SK-N-SH (cell line): Measurements from ENCODE around the gene TCTN2. TPM values are rescaled to one million over a fixed set of nuclear protein-coding genes. Genes with fewer than 3 reads are reported as not detected.

ENCODE experiments used
- CTCF ChIA-PET: fragments of 300-600, 350-600 bp; formaldehyde crosslinking; extraction: SDS; loops from one replicate; lab custom pipeline; 2021; lab: Yijun Ruan, JAX
- POLR2A ChIA-PET: fragments of 350-600 bp; sonication (Branson Sonifier 250); formaldehyde crosslinking; extraction: SDS; loops from one replicate; lab custom pipeline; 2020; ENCODE audit warnings: antibody characterized with exemption, inconsistent platforms; lab: Yijun Ruan, JAX
- DNase-seq: peaks from one replicate; pipeline ENCODE4 v3.0.0; 2012
- H2AFZ ChIP-seq: fragments of 200-600 bp; sonication (generic); 2 replicates; pipeline ENCODE4 v1.8.1; 2016; ENCODE audit warnings: antibody characterized with exemption, mild to moderate bottlenecking, low read depth
- H3F3A ChIP-seq: fragments of 200-600 bp; sonication (generic); replicated peaks from 2 replicates; pipeline ENCODE3; 2016; ENCODE audit warnings: antibody characterized with exemption, mild to moderate bottlenecking; ENCODE audit not compliant: insufficient read depth
- H3K27ac ChIP-seq, 2 experiments: fragments of 200-500 bp in 1 of 2; fragments of 200-600 bp in 1 of 2; sonication (Bioruptor generic) in 1 of 2; sonication (generic), shearing (Covaris generic) in 1 of 2; 2 replicates each; pipeline versions ENCODE4 v1.5.1 to v1.6.1; 2014 to 2016; ENCODE audit warnings: low read depth in 2 of 2, inconsistent platforms in 1 of 2, low read length in 1 of 2, mild to moderate bottlenecking in 1 of 2, mixed read lengths in 1 of 2
- H3K27me3 ChIP-seq: fragments of 200-600 bp; sonication (generic), shearing (Covaris generic); 2 replicates; pipeline ENCODE4 v1.6.1; 2016; ENCODE audit warnings: mixed run types; ENCODE audit not compliant: insufficient read depth
- H3K36me3 ChIP-seq, 2 experiments: fragments of 200-500 bp in 1 of 2; fragments of 200-600 bp in 1 of 2; sonication (Bioruptor generic) in 1 of 2; sonication (generic) in 1 of 2; replicated peaks in 1 of 2; 2 replicates each; pipeline versions ENCODE3 to v1.5.1; 2014 to 2016; ENCODE audit warnings: low read length in 1 of 2, mild to moderate bottlenecking in 1 of 2; ENCODE audit not compliant: insufficient read depth in 2 of 2, control insufficient read depth in 1 of 2
- H3K4me1 ChIP-seq, 2 experiments: fragments of 200-500 bp in 1 of 2; fragments of 200-600 bp in 1 of 2; sonication (Bioruptor generic) in 1 of 2; sonication (generic), shearing (Covaris generic) in 1 of 2; 2 replicates each; pipeline versions ENCODE4 v1.5.1 to v1.6.1; 2014 to 2016; ENCODE audit warnings: low read depth in 1 of 2, low read length in 1 of 2, mixed run types in 1 of 2; ENCODE audit not compliant: insufficient read depth in 2 of 2, control insufficient read depth in 1 of 2
- H3K4me2 ChIP-seq: fragments of 200-600 bp; sonication (generic), shearing (Covaris generic); 2 replicates; pipeline ENCODE4 v1.6.1; 2017; ENCODE audit warnings: mixed run types
- H3K4me3 ChIP-seq, 2 experiments: fragments of 200-500 bp in 1 of 2; fragments of 200-600 bp in 1 of 2; sonication (Bioruptor generic) in 1 of 2; sonication (generic), shearing (Covaris generic) in 1 of 2; 2 replicates each; pipeline versions ENCODE4 v1.5.1 to v1.8.1; 2014 to 2016; ENCODE audit warnings: low read depth in 2 of 2, inconsistent platforms in 1 of 2, low read length in 1 of 2, mild to moderate bottlenecking in 1 of 2, mixed read lengths in 1 of 2, moderate library complexity in 1 of 2
- H3K79me2 ChIP-seq: fragments of 200-600 bp; sonication (generic); 2 replicates; pipeline ENCODE4 v1.8.1; 2017; ENCODE audit warnings: mild to moderate bottlenecking; ENCODE audit not compliant: insufficient read depth
- H3K9ac ChIP-seq: fragments of 200-600 bp; sonication (generic); 2 replicates; pipeline ENCODE4 v1.6.1; 2017; ENCODE audit warnings: mixed run types
- H3K9me2 ChIP-seq: fragments of 200-600 bp; sonication (generic); 2 replicates; pipeline ENCODE4 v1.6.1; 2017; ENCODE audit warnings: mixed run types
- H3K9me3 ChIP-seq: fragments of 200-600 bp; sonication (generic); 2 replicates; pipeline ENCODE4 v1.6.1; 2017; ENCODE audit warnings: mixed run types, mild to moderate bottlenecking, moderate library complexity
- H4K20me1 ChIP-seq: fragments of 200-600 bp; sonication (generic); 2 replicates; pipeline ENCODE4 v1.6.1; 2017; ENCODE audit warnings: mild to moderate bottlenecking, mixed run types; ENCODE audit not compliant: insufficient read depth
- CHD2 ChIP-seq: fragments of 150-350 bp; IDR thresholded peaks from 2 replicates; pipeline ENCODE4 v1.6.1; 2018; ENCODE audit warnings: low read length; ENCODE audit not compliant: partially characterized antibody
- ELF1 ChIP-seq: IDR thresholded peaks from 2 replicates; pipeline ENCODE4 v1.4.0; 2012
- EP300 ChIP-seq, 2 experiments: IDR thresholded peaks; 2 replicates each; pipeline versions ENCODE4 v1.4.0 to v1.6.1; 2012; ENCODE audit warnings: borderline replicate concordance in 1 of 2, low read depth in 1 of 2, low read length in 1 of 2
- FOSL2 ChIP-seq: IDR thresholded peaks from 2 replicates; pipeline ENCODE4 v1.4.0; 2012; ENCODE audit warnings: low read depth, mild to moderate bottlenecking, moderate library complexity, borderline replicate concordance
- FOXM1 ChIP-seq: IDR thresholded peaks from 2 replicates; pipeline ENCODE4 v1.4.0; 2012; ENCODE audit warnings: low read depth, mild to moderate bottlenecking
- GATA2 ChIP-seq: sonication (generic); formaldehyde crosslinking; IDR thresholded peaks from 2 replicates; pipeline ENCODE4 v1.5.0; 2020; ENCODE audit warnings: mild to moderate bottlenecking, missing genetic modification reagents
- JUND ChIP-seq: IDR thresholded peaks from 2 replicates; pipeline ENCODE4 v1.4.0; 2012
- MEF2A ChIP-seq: IDR thresholded peaks from 2 replicates; pipeline ENCODE4 v1.4.0; 2012; ENCODE audit warnings: low read depth, borderline replicate concordance
- MXI1 ChIP-seq: IDR thresholded peaks from 2 replicates; pipeline ENCODE4 v1.6.1; 2012; ENCODE audit warnings: mild to moderate bottlenecking, low read depth, low read length, improper control_type of control experiment
- NFIC ChIP-seq: IDR thresholded peaks from 2 replicates; pipeline ENCODE4 v1.4.0; 2012; ENCODE audit warnings: borderline replicate concordance
- NRF1 ChIP-seq: IDR thresholded peaks from 2 replicates; pipeline ENCODE4 v1.6.1; 2012; ENCODE audit warnings: low read depth, mild to moderate bottlenecking, low read length
- POLR2AphosphoS5 ChIP-seq: IDR thresholded peaks from 2 replicates; pipeline ENCODE4 v1.6.1; 2012; ENCODE audit warnings: low read depth, low read length
- RFX5 ChIP-seq: IDR thresholded peaks from 2 replicates; pipeline ENCODE4 v1.6.1; 2012; ENCODE audit warnings: mild to moderate bottlenecking, improper control_type of control experiment, low read length
- RXRA ChIP-seq: IDR thresholded peaks from 2 replicates; pipeline ENCODE4 v1.4.0; 2012; ENCODE audit warnings: low read depth, mild to moderate bottlenecking, borderline replicate concordance
- SIN3A ChIP-seq: IDR thresholded peaks from 2 replicates; pipeline ENCODE4 v1.6.1; 2012; ENCODE audit warnings: low read depth, mild to moderate bottlenecking, low read length, moderate library complexity, borderline replicate concordance
- TAF1 ChIP-seq: IDR thresholded peaks from 2 replicates; pipeline ENCODE4 v1.6.1; 2012; ENCODE audit warnings: low read depth, mild to moderate bottlenecking, low read length, moderate library complexity, borderline replicate concordance
- WGBS: methylation state at CpG from one replicate; pipeline ENCODE4 v1.1.6; 2017; ENCODE audit warnings: low lambda C conversion rate; 5-methylcytosine and 5-hydroxymethylcytosine counted together
- polyA plus RNA-seq, 3 experiments: library from polyadenylated mRNA; depleted of rRNA; stranded (reverse); fragments of >200 nt; gene quantifications; 2 replicates each; pipeline ENCODE4 v1.2.3, GENCODE V29; 2012
- TF ChIP-seq, protein P1 (sequence below): fragments of 200-600 bp; sonication (generic); IDR thresholded peaks from 2 replicates; pipeline ENCODE4 v1.6.1; 2017; ENCODE audit warnings: antibody characterized with exemption, mild to moderate bottlenecking, moderate library complexity
- TF ChIP-seq, protein P2 (sequence below): IDR thresholded peaks from 2 replicates; pipeline ENCODE4 v1.4.0; 2012; ENCODE audit warnings: low read depth, borderline replicate concordance

Gene TCTN2
- polyA plus RNA-seq, 1 of the 3 experiments (the other 2 are of a cell fraction), result 9.1 TPM

DNA sequence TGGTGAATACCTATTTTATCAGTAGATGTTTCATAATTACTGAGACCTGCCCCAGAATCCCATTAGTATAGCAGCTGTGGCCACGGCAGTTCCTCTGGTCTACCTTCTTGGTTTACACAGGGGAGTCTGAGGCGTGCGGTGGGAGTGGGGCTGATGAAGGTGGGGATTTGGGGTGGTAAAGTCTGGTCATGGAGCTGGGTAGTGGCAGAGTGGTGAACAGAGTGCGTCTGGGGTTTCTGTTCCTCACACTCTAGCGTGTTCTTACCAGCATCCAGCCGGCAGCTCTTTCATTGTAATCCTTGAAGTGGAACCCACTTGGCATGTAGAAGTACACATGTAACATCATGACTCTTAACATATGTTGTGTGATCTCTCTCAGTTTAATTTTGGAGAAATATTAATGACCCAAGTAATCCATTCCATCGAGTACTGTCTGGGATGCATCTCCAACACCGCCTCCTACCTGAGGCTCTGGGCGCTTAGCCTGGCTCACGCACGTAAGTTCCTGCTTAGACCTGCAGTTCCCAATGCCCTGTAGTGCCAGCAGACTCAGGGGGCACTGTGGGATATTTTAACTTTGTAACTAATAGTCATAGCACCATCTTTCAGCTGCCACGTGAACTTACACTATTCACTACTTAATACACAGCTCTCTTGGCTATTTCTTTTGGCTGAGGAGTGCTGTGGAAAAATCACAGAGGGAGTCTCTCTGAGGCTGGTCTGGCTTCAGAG lies 83.3 kb downstream of the TCTN2 start:
- Histone ChIP-seq H3K9ac (no peak overlapping the region), H2AFZ (no peak overlapping the region), H3K9me3 (no peaks in the 10 kb centered on the region), H4K20me1 (no peaks in the 10 kb centered on the region), H3K79me2 (no peaks in the 10 kb centered on the region), H3K4me1 (no peaks in the 10 kb centered on the region), H3K9me2 (no peaks in the 10 kb centered on the region), H3K36me3 (peaks cover 32 to 53% of the 10 kb centered on the region in 2 experiments), H3K4me2 (no peak overlapping the region), H3K27ac (no peak overlapping the region), H3F3A (no peaks in the 10 kb centered on the region), H3K27me3 (no peaks in the 10 kb centered on the region), H3K4me3 (no peak overlapping the region)
- ChIA-PET POLR2A (no interaction called here), CTCF (no interaction called here)
- no peak for DNase-seq
- no peak for TF ChIP-seq EP300 (IDR thresholded peaks at IDR 0.05; ENCODE audit: borderline replicate concordance in 1 of 2, low read depth in 1 of 2, low read length in 1 of 2)
- TF ChIP-seq NFIC, result no peak
- TF ChIP-seq MEF2A, result no peak
- TF ChIP-seq MXI1, result no peak
- no peak for TF ChIP-seq RFX5
- TF ChIP-seq, protein P1, sequence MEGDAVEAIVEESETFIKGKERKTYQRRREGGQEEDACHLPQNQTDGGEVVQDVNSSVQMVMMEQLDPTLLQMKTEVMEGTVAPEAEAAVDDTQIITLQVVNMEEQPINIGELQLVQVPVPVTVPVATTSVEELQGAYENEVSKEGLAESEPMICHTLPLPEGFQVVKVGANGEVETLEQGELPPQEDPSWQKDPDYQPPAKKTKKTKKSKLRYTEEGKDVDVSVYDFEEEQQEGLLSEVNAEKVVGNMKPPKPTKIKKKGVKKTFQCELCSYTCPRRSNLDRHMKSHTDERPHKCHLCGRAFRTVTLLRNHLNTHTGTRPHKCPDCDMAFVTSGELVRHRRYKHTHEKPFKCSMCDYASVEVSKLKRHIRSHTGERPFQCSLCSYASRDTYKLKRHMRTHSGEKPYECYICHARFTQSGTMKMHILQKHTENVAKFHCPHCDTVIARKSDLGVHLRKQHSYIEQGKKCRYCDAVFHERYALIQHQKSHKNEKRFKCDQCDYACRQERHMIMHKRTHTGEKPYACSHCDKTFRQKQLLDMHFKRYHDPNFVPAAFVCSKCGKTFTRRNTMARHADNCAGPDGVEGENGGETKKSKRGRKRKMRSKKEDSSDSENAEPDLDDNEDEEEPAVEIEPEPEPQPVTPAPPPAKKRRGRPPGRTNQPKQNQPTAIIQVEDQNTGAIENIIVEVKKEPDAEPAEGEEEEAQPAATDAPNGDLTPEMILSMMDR, result no peak
- no peak for TF ChIP-seq POLR2AphosphoS5
- TF ChIP-seq NRF1, result no peak
- no peak for TF ChIP-seq ELF1
- TF ChIP-seq, protein P2, sequence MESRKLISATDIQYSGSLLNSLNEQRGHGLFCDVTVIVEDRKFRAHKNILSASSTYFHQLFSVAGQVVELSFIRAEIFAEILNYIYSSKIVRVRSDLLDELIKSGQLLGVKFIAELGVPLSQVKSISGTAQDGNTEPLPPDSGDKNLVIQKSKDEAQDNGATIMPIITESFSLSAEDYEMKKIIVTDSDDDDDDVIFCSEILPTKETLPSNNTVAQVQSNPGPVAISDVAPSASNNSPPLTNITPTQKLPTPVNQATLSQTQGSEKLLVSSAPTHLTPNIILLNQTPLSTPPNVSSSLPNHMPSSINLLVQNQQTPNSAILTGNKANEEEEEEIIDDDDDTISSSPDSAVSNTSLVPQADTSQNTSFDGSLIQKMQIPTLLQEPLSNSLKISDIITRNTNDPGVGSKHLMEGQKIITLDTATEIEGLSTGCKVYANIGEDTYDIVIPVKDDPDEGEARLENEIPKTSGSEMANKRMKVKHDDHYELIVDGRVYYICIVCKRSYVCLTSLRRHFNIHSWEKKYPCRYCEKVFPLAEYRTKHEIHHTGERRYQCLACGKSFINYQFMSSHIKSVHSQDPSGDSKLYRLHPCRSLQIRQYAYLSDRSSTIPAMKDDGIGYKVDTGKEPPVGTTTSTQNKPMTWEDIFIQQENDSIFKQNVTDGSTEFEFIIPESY, result no peak
- no peak for TF ChIP-seq JUND
- 96% methylated on average over 12 of the region's 12 CpGs for WGBS

DNA sequence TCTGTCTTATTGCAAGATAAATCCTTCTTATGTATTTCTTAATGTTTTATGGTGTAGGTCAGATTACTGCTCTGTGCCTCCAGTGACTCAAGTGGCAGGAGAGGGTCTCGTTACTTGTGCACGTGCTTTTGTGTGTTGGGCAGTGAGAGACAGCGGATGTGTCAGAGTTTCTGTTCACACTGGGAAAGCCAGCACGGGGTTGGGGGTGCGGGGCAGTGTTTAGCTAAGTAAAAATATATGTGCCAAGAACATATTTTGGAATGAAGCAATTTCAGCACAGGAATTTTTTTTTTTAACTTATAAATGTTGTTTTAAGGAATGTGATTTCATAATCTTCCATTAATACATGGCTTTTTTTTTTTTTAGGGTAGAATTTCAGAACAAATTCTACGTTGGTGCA lies 86.6 kb downstream of the TCTN2 start:
- TF ChIP-seq TAF1 (no peak), GATA2 (no peak), NFIC (no peak), RXRA (no peak), NRF1 (no peak), FOSL2 (no peak), FOXM1 (no peak), CHD2 (no peak), SIN3A (no peak)
- no peaks in the 10 kb centered on the region for H3K9me2 ChIP-seq
- no peaks in the 10 kb centered on the region for H3K9me3 ChIP-seq
- ChIA-PET POLR2A (no interaction called here), CTCF (no interaction called here)
- no peak for DNase-seq
- H3K36me3 ChIP-seq, result peaks cover 17 to 42% of the 10 kb centered on the region in 2 experiments
- no peaks in the 10 kb centered on the region for H3K79me2 ChIP-seq
- H3K4me2 ChIP-seq, result no peak overlapping the region
- no peak overlapping the region for H2AFZ ChIP-seq
- H3K27ac ChIP-seq, result no peak overlapping the region
- H4K20me1 ChIP-seq, result no peaks in the 10 kb centered on the region
- no peaks in the 10 kb centered on the region for H3K4me1 ChIP-seq
- H3F3A ChIP-seq, result no peaks in the 10 kb centered on the region
- no peaks in the 10 kb centered on the region for H3K27me3 ChIP-seq
- 87% methylated on average over 6 of the region's 6 CpGs for WGBS
- no peak overlapping the region for H3K9ac ChIP-seq
- H3K4me3 ChIP-seq, result no peak overlapping the region
